B cell (primary cell): Measurements from ENCODE around the gene NASP. TPM values are rescaled to one million over a fixed set of nuclear protein-coding genes. Genes with fewer than 3 reads are reported as not detected.

Experiments used
- ATAC-seq: fragments of 200-7000 bp; cut with Tn5 transposase; one replicate; pipeline ENCODE4 v1.10.0; 2021; ENCODE audit warnings: low read depth, mild to moderate bottlenecking, moderate number of reproducible peaks, moderate library complexity
- CTCF ChIA-PET: fragments of 350-600 bp; sonication (Branson Sonifier 250); formaldehyde crosslinking; loops from one replicate; lab custom pipeline; 2021; ENCODE audit warnings: antibody characterized with exemption, inconsistent platforms; lab: Charles Lee
- POLR2A ChIA-PET: fragments of 350-600 bp; sonication (Branson Sonifier 250); formaldehyde crosslinking; loops from one replicate; lab custom pipeline; 2021; ENCODE audit warnings: antibody characterized with exemption; lab: Charles Lee
- DNase-seq: peaks from one replicate; pipeline ENCODE4 v3.0.0; 2013
- H2AFZ ChIP-seq: 2 replicates; pipeline ENCODE4 v1.6.1; 2012; ENCODE audit warnings: mild to moderate bottlenecking, low read depth, low read length; ENCODE audit not compliant: insufficient read depth, poor library complexity, severe bottlenecking
- H3K27ac ChIP-seq, 2 donors: 1 replicate in 1 of 2; 2 replicates in 1 of 2; pipeline ENCODE4 v1.5.1; 2012 to 2013; ENCODE audit warnings: low read length in 2 of 2, mild to moderate bottlenecking in 2 of 2, moderate library complexity in 1 of 2
- H3K27me3 ChIP-seq, 4 experiments: fragments of 200-600 bp in 1 of 4; sonication (generic) in 1 of 4; replicated peaks in 1 of 4; 1 replicate in 2 of 4; 2 replicates in 2 of 4; pipeline versions ENCODE4 v1.6.1 to v1.7.0; 2013 to 2016; ENCODE audit warnings: low read length in 3 of 4, mild to moderate bottlenecking in 2 of 4, mixed read lengths in 1 of 4, moderate library complexity in 1 of 4; ENCODE audit not compliant: insufficient read depth in 4 of 4, control insufficient read depth in 3 of 4; ENCODE audit errors: control extremely low read depth in 1 of 4
- H3K36me3 ChIP-seq, 2 experiments: replicated peaks in 1 of 2; 1 replicate in 1 of 2; 2 replicates in 1 of 2; pipeline versions ENCODE4 v1.6.1 to v1.7.1; 2013; ENCODE audit warnings: low read length in 1 of 2; ENCODE audit not compliant: insufficient read depth in 2 of 2, control insufficient read depth in 1 of 2; ENCODE audit errors: control extremely low read depth in 1 of 2, extremely low read depth in 1 of 2
- H3K4me1 ChIP-seq, 2 donors: fragments of 200-600 bp in 1 of 2; sonication (generic) in 1 of 2; 1 replicate in 1 of 2; 2 replicates in 1 of 2; pipeline versions ENCODE4 v1.5.1 to v1.6.1; 2013 to 2017; ENCODE audit warnings: low read length in 2 of 2; ENCODE audit not compliant: control insufficient read depth in 2 of 2, insufficient read depth in 2 of 2
- H3K4me2 ChIP-seq: replicated peaks from 2 replicates; pipeline ENCODE3; 2012; ENCODE audit warnings: mild to moderate bottlenecking, low read depth, low read length; ENCODE audit not compliant: poor library complexity, severe bottlenecking
- H3K4me3 ChIP-seq, 5 experiments: fragments of 200-600 bp in 1 of 5; sonication (generic) in 1 of 5; 1 replicate in 3 of 5; 2 replicates in 2 of 5; pipeline versions ENCODE4 v1.5.1 to v1.7.0; 2011 to 2016; ENCODE audit warnings: low read length in 4 of 5, mild to moderate bottlenecking in 4 of 5, low read depth in 2 of 5, control low read depth in 1 of 5, moderate library complexity in 1 of 5; ENCODE audit not compliant: insufficient read depth in 1 of 5; ENCODE audit errors: control extremely low read depth in 1 of 5, extremely low read depth in 1 of 5
- H3K79me2 ChIP-seq: fragments of 200-600 bp; sonication (generic); one replicate; pipeline ENCODE4 v1.6.0; 2016; ENCODE audit warnings: low read length; ENCODE audit not compliant: control insufficient read depth, insufficient read depth
- H3K9ac ChIP-seq: fragments of 200-600 bp; sonication (generic); 2 replicates; pipeline ENCODE4 v1.6.1; 2017; ENCODE audit warnings: mild to moderate bottlenecking, low read length, moderate library complexity
- H3K9me3 ChIP-seq, 3 donors: one replicate each; pipeline versions ENCODE4 v1.6.1 to v1.7.1; 2013; ENCODE audit warnings: low read length in 2 of 3; ENCODE audit not compliant: control insufficient read depth in 2 of 3, insufficient read depth in 1 of 3; ENCODE audit errors: control extremely low read depth in 1 of 3
- H4K20me1 ChIP-seq: 2 replicates; pipeline ENCODE4 v1.6.0; 2012; ENCODE audit warnings: mild to moderate bottlenecking, low read length; ENCODE audit not compliant: insufficient read depth, control insufficient read depth, poor library complexity, severe bottlenecking
- H3K27ac Mint-ChIP-seq: one replicate; pipeline ENCODE4 v1.8.0; 2021; ENCODE audit warnings: mixed read lengths
- H3K27me3 Mint-ChIP-seq: one replicate; pipeline ENCODE4 v1.8.0; 2021; ENCODE audit warnings: mixed read lengths
- H3K4me1 Mint-ChIP-seq: one replicate; pipeline ENCODE4 v1.8.0; 2021; ENCODE audit warnings: mixed read lengths
- H3K4me3 Mint-ChIP-seq: one replicate; pipeline ENCODE4 v1.8.0; 2021; ENCODE audit warnings: mixed read lengths
- H3K9me3 Mint-ChIP-seq: one replicate; pipeline ENCODE4 v1.8.0; 2022; ENCODE audit warnings: mixed read lengths; ENCODE audit not compliant: insufficient read depth
- EZH2 ChIP-seq: IDR thresholded peaks from 2 replicates; pipeline ENCODE4 v1.6.1; 2012; ENCODE audit warnings: borderline replicate concordance, low read depth, mild to moderate bottlenecking, moderate library complexity, low read length; ENCODE audit not compliant: insufficient read depth, poor library complexity, severe bottlenecking
- WGBS: methylation state at CpG from one replicate; pipeline ENCODE4 v1.1.5; 2013; ENCODE audit warnings: missing lambda C conversion rate; ENCODE audit not compliant: insufficient coverage; 5-methylcytosine and 5-hydroxymethylcytosine counted together
- intact Hi-C: fragments of 100-400 bp; cut with micrococcal nuclease; formaldehyde crosslinking; loops from one replicate; pipeline ENCODE4 v1.10.0; 2022
- polyA plus RNA-seq: library from polyadenylated mRNA; depleted of rRNA; stranded (reverse); fragments of >200 nt; gene quantifications from 2 replicates; pipeline ENCODE4 v1.2.3, GENCODE V29; 2012
- total RNA-seq, 2 donors: library from RNA; stranded (reverse); fragments of 120-200 nt in 1 of 2; gene quantifications; 1 replicate in 1 of 2; 2 replicates in 1 of 2; pipeline versions ENCODE4 v1.2.3 to v1.2.4, GENCODE V29; 2013 to 2022
- TF ChIP-seq, protein P1 (sequence below): fragments of 200-600 bp; IDR thresholded peaks from one replicate; pipeline ENCODE4 v1.8.0; 2022; ENCODE audit warnings: antibody characterized with exemption, mild to moderate bottlenecking

The NASP gene
- total and polyA plus RNA-seq, 2 donors (not counting 1 experiment from before 2014, with no cell fraction given), result 61.0 to 151 TPM

DNA sequence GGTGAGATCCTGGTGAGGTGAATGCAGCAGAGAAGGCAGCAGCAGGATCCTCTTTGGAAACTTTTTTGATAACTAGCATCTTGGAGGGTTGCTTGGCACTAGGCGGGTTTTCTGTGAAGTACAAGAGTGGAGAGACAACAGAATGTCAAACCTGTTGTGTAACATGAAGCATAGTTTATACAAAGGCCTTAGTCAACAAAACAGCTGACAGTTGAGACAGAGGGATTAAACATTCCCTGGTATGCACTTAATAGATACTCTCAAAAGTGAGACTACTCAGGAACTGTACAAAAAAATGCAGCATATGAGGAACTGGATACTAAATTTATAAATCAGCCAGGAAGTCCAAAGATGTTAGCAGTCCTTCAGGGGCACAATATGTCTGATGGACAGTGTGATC is 56.5 kb downstream of the NASP start:
- no peaks in the 10 kb centered on the region for H3K27me3 Mint-ChIP-seq
- peaks cover 13% of the 10 kb centered on the region for H3K4me1 Mint-ChIP-seq
- no CpG with 5 or more reads among the region's 1 CpG for WGBS
- Histone ChIP-seq H3K9ac (no peak overlapping the region), H2AFZ (no peak overlapping the region), H3K36me3 (peaks cover 16 to 60% of the 10 kb centered on the region in 2 experiments), H3K4me3 (no peak overlapping the region), H4K20me1 (peaks cover 4% of the 10 kb centered on the region), H3K4me1 (peaks cover 8 to 10% of the 10 kb centered on the region in 2 donors), H3K27me3 (no peaks in the 10 kb centered on the region), H3K9me3 (no peaks in the 10 kb centered on the region), H3K27ac (no peak overlapping the region), H3K4me2 (no peak overlapping the region), H3K79me2 (peaks cover 13% of the 10 kb centered on the region)
- intact Hi-C loops, result no loop called here
- CTCF ChIA-PET, result no interaction called here
- no peak for ATAC-seq
- no peak for DNase-seq
- no peak overlapping the region for H3K4me3 Mint-ChIP-seq
- POLR2A ChIA-PET, result no interaction called here
- no peaks in the 10 kb centered on the region for H3K9me3 Mint-ChIP-seq
- no peak for TF ChIP-seq EZH2
- TF ChIP-seq, protein P1, sequence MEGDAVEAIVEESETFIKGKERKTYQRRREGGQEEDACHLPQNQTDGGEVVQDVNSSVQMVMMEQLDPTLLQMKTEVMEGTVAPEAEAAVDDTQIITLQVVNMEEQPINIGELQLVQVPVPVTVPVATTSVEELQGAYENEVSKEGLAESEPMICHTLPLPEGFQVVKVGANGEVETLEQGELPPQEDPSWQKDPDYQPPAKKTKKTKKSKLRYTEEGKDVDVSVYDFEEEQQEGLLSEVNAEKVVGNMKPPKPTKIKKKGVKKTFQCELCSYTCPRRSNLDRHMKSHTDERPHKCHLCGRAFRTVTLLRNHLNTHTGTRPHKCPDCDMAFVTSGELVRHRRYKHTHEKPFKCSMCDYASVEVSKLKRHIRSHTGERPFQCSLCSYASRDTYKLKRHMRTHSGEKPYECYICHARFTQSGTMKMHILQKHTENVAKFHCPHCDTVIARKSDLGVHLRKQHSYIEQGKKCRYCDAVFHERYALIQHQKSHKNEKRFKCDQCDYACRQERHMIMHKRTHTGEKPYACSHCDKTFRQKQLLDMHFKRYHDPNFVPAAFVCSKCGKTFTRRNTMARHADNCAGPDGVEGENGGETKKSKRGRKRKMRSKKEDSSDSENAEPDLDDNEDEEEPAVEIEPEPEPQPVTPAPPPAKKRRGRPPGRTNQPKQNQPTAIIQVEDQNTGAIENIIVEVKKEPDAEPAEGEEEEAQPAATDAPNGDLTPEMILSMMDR, result no peak
- no peak overlapping the region for H3K27ac Mint-ChIP-seq

DNA sequence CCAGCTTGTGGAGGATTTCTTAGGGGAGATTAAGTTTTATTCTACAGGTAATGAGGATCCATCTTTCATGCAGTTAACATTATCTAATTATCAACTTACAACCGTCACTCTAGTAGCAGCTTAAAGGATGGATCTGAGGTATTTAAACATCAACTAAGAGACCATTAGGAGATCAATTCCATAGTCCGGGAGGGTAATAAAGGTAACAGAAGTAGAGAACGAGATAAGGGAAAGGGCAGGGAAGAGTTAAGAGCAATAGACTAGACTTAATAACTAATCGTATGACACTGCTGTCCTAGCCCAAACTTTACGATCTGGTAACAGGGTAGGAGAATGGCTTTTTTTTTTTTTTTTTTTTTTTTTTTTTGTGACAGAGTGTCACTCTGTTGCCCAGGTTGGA is 59.5 kb downstream of the NASP start:
- ChIA-PET CTCF (no interaction called here), POLR2A (interaction anchor here (0.6 kb wide), 1 partner anchor 66 kb away, joined by 3 read pairs; no protein-coding TSS in a partner anchor)
- Mint-ChIP-seq H3K4me1 (peaks cover 28% of the 10 kb centered on the region), H3K27ac (no peak overlapping the region), H3K27me3 (no peaks in the 10 kb centered on the region), H3K9me3 (no peaks in the 10 kb centered on the region), H3K4me3 (no peak overlapping the region)
- Histone ChIP-seq H3K9ac (no peak overlapping the region), H3K9me3 (no peaks in the 10 kb centered on the region), H3K27ac (no peak overlapping the region), H3K4me3 (no peak overlapping the region), H3K27me3 (no peaks in the 10 kb centered on the region), H2AFZ (no peak overlapping the region), H3K79me2 (peaks cover 23% of the 10 kb centered on the region), H4K20me1 (peaks cover 15% of the 10 kb centered on the region), H3K4me2 (no peak overlapping the region), H3K4me1 (peaks cover 8 to 11% of the 10 kb centered on the region in 2 donors), H3K36me3 (peaks cover 7 to 41% of the 10 kb centered on the region in 2 experiments)
- DNase-seq (no peak), ATAC-seq (no peak)
- WGBS, result no CpG with 5 or more reads among the region's 5 CpGs
- intact Hi-C loops, result no loop called here
- TF ChIP-seq, protein P1, result no peak
- TF ChIP-seq EZH2, result no peak
